HG02973 (cell line): ENCODE data around the gene ECEL1.

Source experiments
- ATAC-seq: cut with Tn5 transposase; IDR thresholded peaks from one replicate; pipeline ENCODE4 v1.9.1; 2021; ENCODE audit warnings: moderate library complexity; ENCODE audit not compliant: unreplicated experiment

ECEL1 gene

GRCh38 chr2:232523682-232524597 lies 36.3 kb upstream of the ECEL1 start:
- ATAC-seq, result no peak

- no peak for ATAC-seq
These were observed 35.7 kb upstream of the ECEL1 start for GRCh38 chr2:232523402-232523681.

- no peak for ATAC-seq
These were observed 35.2 kb upstream of the ECEL1 start for GRCh38 chr2:232522623-232523401.

GRCh38 chr2:232521959-232522622 lies 34.5 kb upstream of the ECEL1 start:
- ATAC-seq, result no peak

- no peak for ATAC-seq
These were observed 33.5 kb upstream of the ECEL1 start for GRCh38 chr2:232521098-232521497.

- no peak for ATAC-seq
These were observed 32.9 kb upstream of the ECEL1 start for GRCh38 chr2:232520489-232520888.

- no peak for ATAC-seq
These were observed 32.2 kb upstream of the ECEL1 start, which contains the start of gene PRSS56 for GRCh38 chr2:232519581-232520438. Gene PRSS56, plus strand, starts transcription at chr2:232520388. Its CDS starts 211 bp downstream, at chr2:232520599.

- no peak for ATAC-seq
These were observed 31.2 kb upstream of the ECEL1 start for GRCh38 chr2:232518844-232519243.

GRCh38 chr2:232516551-232516950 lies 28.9 kb upstream of the ECEL1 start:
- no peak for ATAC-seq

GRCh38 chr2:232515639-232516038 lies 28.0 kb upstream of the ECEL1 start:
- no peak for ATAC-seq

- ATAC-seq, result no peak
These were observed 25.7 kb upstream of the ECEL1 start for GRCh38 chr2:232513353-232513752.

- ATAC-seq, result no peak
These were observed 25.0 kb upstream of the ECEL1 start for GRCh38 chr2:232512602-232513001.

GRCh38 chr2:232511336-232511890 lies 23.8 kb upstream of the ECEL1 start:
- no peak for ATAC-seq

- no peak for ATAC-seq
These were observed 20.6 kb upstream of the ECEL1 start for GRCh38 chr2:232508251-232508650.

GRCh38 chr2:232506709-232507108 lies 19.1 kb upstream of the ECEL1 start:
- no peak for ATAC-seq

GRCh38 chr2:232505856-232506255 lies 18.2 kb upstream of the ECEL1 start:
- no peak for ATAC-seq

GRCh38 chr2:232504438-232504837 lies 16.8 kb upstream of the ECEL1 start:
- ATAC-seq, result no peak

- no peak for ATAC-seq
These were observed 16.2 kb upstream of the ECEL1 start for GRCh38 chr2:232503809-232504323.

- ATAC-seq, result no peak
These were observed 15.5 kb upstream of the ECEL1 start for GRCh38 chr2:232502911-232503808.
